HPDE6-E6E7 (cell line): ENCODE data around the gene PHF13.
"Not testable (repeated sequence)": the region's sequence is repeated elsewhere in the genome, so short reads cannot be mapped to it uniquely, and the experiment has no call there.

ENCODE experiments used
- DNase-seq: peaks from one replicate; pipeline ENCODE4 v3.0.0; 2011; ENCODE audit warnings: missing footprints; ENCODE audit errors: extremely low spot score

The PHF13 gene

GRCh38 chr1:6586404-6586816 is 27.1 kb upstream of the PHF13 start:
- DNase-seq = no peak

- DNase-seq = no peak
Measured at GRCh38 chr1:6587261-6588005, 26.1 kb upstream of the PHF13 start.

GRCh38 chr1:6588128-6588892 is 25.2 kb upstream of the PHF13 start:
- no peak for DNase-seq

GRCh38 chr1:6588893-6589520 is 24.5 kb upstream of the PHF13 start:
- DNase-seq = no peak

GRCh38 chr1:6590046-6590445 is 23.5 kb upstream of the PHF13 start:
- DNase-seq = no peak

GRCh38 chr1:6591222-6591621 is 22.3 kb upstream of the PHF13 start:
- DNase-seq = no peak

- no peak for DNase-seq
Measured at GRCh38 chr1:6591644-6592043, 21.9 kb upstream of the PHF13 start.

GRCh38 chr1:6592441-6592840 is 21.1 kb upstream of the PHF13 start:
- no peak for DNase-seq

GRCh38 chr1:6592865-6593593 is 20.5 kb upstream of the PHF13 start:
- no peak for DNase-seq

GRCh38 chr1:6593810-6594209 is 19.7 kb upstream of the PHF13 start:
- no peak for DNase-seq

GRCh38 chr1:6594977-6595740 is 18.4 kb upstream of the PHF13 start:
- DNase-seq = no peak

GRCh38 chr1:6596351-6596750 is 17.2 kb upstream of the PHF13 start:
- DNase-seq = no peak

- no peak for DNase-seq
Measured at GRCh38 chr1:6596886-6597776, 16.4 kb upstream of the PHF13 start.

- DNase-seq = no peak
Measured at GRCh38 chr1:6597777-6598131, 15.8 kb upstream of the PHF13 start.

GRCh38 chr1:6599141-6599975 is 14.2 kb upstream of the PHF13 start:
- no peak for DNase-seq

GRCh38 chr1:6599991-6600390 is 13.5 kb upstream of the PHF13 start:
- DNase-seq = not testable (repeated sequence)

- no peak for DNase-seq
Measured at GRCh38 chr1:6600410-6601048, 13.0 kb upstream of the PHF13 start.

GRCh38 chr1:6601049-6601922 is 12.2 kb upstream of the PHF13 start:
- DNase-seq = peak; percentile 93
